Stomach (tissue), 4 donors: ENCODE data around the gene ZNF135.

Experiments
- POLR2AphosphoS5 ChIP-seq, 3 donors: sonication (generic); formaldehyde crosslinking; IDR thresholded peaks; one replicate each; pipeline ENCODE4 v1.6.1; 2016; ENCODE audit warnings: antibody characterized with exemption in 3 of 3
- TF ChIP-seq, protein P1 (sequence below), 7 experiments: fragments of 450-650 bp in 4 of 7; fragments of 200-600 bp in 3 of 7; sonication (generic) in 3 of 7; IDR thresholded peaks; one replicate each; pipeline ENCODE4 v1.5.1; 2016 to 2019; ENCODE audit warnings: antibody characterized with exemption in 7 of 7, control low read depth in 2 of 7, mild to moderate bottlenecking in 1 of 7

DNA sequence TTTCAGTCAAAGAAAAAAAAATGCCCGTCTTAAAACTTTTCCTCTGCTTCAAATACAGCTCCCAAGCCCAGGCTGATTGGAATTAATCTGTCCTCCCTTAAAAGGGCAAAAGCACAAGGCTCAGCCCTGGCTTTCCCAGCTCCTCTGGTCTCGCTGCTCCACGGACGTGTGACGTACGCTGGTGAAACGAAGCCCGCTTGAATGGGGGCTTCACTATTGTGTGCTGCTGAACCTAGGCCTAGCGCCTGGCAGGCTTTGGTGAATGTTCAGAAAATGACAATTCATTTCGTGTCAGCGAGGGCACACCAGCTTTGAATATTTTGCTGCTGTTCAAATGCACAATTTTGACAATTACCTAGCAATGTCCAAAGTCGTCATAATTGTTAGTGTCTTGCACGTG is 615 bp upstream of the ZNF135 start:
- TF ChIP-seq, protein P1, sequence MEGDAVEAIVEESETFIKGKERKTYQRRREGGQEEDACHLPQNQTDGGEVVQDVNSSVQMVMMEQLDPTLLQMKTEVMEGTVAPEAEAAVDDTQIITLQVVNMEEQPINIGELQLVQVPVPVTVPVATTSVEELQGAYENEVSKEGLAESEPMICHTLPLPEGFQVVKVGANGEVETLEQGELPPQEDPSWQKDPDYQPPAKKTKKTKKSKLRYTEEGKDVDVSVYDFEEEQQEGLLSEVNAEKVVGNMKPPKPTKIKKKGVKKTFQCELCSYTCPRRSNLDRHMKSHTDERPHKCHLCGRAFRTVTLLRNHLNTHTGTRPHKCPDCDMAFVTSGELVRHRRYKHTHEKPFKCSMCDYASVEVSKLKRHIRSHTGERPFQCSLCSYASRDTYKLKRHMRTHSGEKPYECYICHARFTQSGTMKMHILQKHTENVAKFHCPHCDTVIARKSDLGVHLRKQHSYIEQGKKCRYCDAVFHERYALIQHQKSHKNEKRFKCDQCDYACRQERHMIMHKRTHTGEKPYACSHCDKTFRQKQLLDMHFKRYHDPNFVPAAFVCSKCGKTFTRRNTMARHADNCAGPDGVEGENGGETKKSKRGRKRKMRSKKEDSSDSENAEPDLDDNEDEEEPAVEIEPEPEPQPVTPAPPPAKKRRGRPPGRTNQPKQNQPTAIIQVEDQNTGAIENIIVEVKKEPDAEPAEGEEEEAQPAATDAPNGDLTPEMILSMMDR (IDR thresholded peaks at IDR 0.05): no peak
- TF ChIP-seq POLR2AphosphoS5 (IDR thresholded peaks at IDR 0.05): no peak
